K562 (cell line): ENCODE data around the gene TAF1A. TPM values are rescaled to one million over a fixed set of nuclear protein-coding genes. Genes with fewer than 3 reads are reported as not detected.

Source experiments
- GMEB1 ChIP-seq: fragments of 250-450 bp; sonication (Bioruptor Pico); IDR thresholded peaks from 2 replicates; pipeline ENCODE4 v1.4.0; 2020; ENCODE audit warnings: mild to moderate bottlenecking
- HIVEP1 ChIP-seq: fragments of 250-450 bp; sonication (Bioruptor Pico); IDR thresholded peaks from 2 replicates; pipeline ENCODE4 v1.4.0; 2020; ENCODE audit warnings: mild to moderate bottlenecking
- MAFK ChIP-seq: IDR thresholded peaks from 2 replicates; pipeline ENCODE4 v1.6.1; 2011; ENCODE audit warnings: low read length, improper control_type of control experiment
- MBD2 ChIP-seq: sonication (generic); IDR thresholded peaks from 2 replicates; pipeline ENCODE4 v1.6.1; 2016; ENCODE audit warnings: low read depth, borderline replicate concordance
- PML ChIP-seq: IDR thresholded peaks from 2 replicates; pipeline ENCODE4 v1.6.1; 2012; ENCODE audit warnings: low read length, inconsistent platforms
- RB1 ChIP-seq: fragments of 450-650 bp; IDR thresholded peaks from 2 replicates; pipeline ENCODE4 v1.6.1; 2017; ENCODE audit warnings: low read depth, mild to moderate bottlenecking
- ZNF175 ChIP-seq: fragments of 200-800 bp; sonication (Bioruptor generic); IDR thresholded peaks from 2 replicates; pipeline ENCODE4 v1.6.1; 2016; ENCODE audit warnings: low read depth, mild to moderate bottlenecking, missing genetic modification characterization, missing compliant biosample characterization
- polyA plus RNA-seq, 8 experiments: library from polyadenylated mRNA; depleted of rRNA in 4 of 8; stranded (reverse) in 5 of 8; unstranded in 3 of 8; fragments of >200 nt; fragmentation: Nextera tagmentation in 2 of 8; fragmentation: Illumina TruSeq in 1 of 8; extraction: Ambion mirVana in 2 of 8; extraction: Trizol in 1 of 8; gene quantifications; 2 replicates each; pipeline versions ENCODE4 v1.2.1 to v1.2.3, GENCODE V29; 2011 to 2014; ENCODE audit warnings: inconsistent platforms in 1 of 8, missing spikeins in 1 of 8
- total RNA-seq, 7 experiments: library from RNA; depleted of rRNA in 6 of 7; stranded (reverse); fragments of >200 nt in 6 of 7; fragmentation: Illumina TruSeq in 2 of 7; extraction: Trizol in 2 of 7; gene quantifications; 2 replicates each; pipeline versions ENCODE4 v1.2.1 to v1.2.3, GENCODE V29; 2011 to 2021; ENCODE audit warnings: low replicate concordance in 1 of 7
- TF ChIP-seq, protein P1 (sequence below), 2 experiments: fragments of 450-650 bp; IDR thresholded peaks; 2 replicates each; pipeline ENCODE4 v1.6.1; 2018; ENCODE audit warnings: mild to moderate bottlenecking in 2 of 2, low read depth in 1 of 2; ENCODE audit not compliant: partially characterized antibody in 2 of 2
- TF ChIP-seq, protein P2 (sequence below): fragments of 200-800 bp; sonication (Bioruptor generic); IDR thresholded peaks from 2 replicates; pipeline ENCODE4 v1.6.1; 2016; ENCODE audit warnings: missing genetic modification characterization, missing compliant biosample characterization

TAF1A gene
- total and polyA plus RNA-seq, 9 of the 15 experiments (the other 6 are each of a cell fraction or from before 2014, with no cell fraction given) = 17.8 to 36.8 (median 25.3) TPM

- TF ChIP-seq, protein P1, sequence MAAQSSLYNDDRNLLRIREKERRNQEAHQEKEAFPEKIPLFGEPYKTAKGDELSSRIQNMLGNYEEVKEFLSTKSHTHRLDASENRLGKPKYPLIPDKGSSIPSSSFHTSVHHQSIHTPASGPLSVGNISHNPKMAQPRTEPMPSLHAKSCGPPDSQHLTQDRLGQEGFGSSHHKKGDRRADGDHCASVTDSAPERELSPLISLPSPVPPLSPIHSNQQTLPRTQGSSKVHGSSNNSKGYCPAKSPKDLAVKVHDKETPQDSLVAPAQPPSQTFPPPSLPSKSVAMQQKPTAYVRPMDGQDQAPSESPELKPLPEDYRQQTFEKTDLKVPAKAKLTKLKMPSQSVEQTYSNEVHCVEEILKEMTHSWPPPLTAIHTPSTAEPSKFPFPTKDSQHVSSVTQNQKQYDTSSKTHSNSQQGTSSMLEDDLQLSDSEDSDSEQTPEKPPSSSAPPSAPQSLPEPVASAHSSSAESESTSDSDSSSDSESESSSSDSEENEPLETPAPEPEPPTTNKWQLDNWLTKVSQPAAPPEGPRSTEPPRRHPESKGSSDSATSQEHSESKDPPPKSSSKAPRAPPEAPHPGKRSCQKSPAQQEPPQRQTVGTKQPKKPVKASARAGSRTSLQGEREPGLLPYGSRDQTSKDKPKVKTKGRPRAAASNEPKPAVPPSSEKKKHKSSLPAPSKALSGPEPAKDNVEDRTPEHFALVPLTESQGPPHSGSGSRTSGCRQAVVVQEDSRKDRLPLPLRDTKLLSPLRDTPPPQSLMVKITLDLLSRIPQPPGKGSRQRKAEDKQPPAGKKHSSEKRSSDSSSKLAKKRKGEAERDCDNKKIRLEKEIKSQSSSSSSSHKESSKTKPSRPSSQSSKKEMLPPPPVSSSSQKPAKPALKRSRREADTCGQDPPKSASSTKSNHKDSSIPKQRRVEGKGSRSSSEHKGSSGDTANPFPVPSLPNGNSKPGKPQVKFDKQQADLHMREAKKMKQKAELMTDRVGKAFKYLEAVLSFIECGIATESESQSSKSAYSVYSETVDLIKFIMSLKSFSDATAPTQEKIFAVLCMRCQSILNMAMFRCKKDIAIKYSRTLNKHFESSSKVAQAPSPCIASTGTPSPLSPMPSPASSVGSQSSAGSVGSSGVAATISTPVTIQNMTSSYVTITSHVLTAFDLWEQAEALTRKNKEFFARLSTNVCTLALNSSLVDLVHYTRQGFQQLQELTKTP (IDR thresholded peaks at IDR 0.05; ENCODE audit: low read depth in 1 of 2, partially characterized antibody in 2 of 2) = no peak
- TF ChIP-seq, protein P2, sequence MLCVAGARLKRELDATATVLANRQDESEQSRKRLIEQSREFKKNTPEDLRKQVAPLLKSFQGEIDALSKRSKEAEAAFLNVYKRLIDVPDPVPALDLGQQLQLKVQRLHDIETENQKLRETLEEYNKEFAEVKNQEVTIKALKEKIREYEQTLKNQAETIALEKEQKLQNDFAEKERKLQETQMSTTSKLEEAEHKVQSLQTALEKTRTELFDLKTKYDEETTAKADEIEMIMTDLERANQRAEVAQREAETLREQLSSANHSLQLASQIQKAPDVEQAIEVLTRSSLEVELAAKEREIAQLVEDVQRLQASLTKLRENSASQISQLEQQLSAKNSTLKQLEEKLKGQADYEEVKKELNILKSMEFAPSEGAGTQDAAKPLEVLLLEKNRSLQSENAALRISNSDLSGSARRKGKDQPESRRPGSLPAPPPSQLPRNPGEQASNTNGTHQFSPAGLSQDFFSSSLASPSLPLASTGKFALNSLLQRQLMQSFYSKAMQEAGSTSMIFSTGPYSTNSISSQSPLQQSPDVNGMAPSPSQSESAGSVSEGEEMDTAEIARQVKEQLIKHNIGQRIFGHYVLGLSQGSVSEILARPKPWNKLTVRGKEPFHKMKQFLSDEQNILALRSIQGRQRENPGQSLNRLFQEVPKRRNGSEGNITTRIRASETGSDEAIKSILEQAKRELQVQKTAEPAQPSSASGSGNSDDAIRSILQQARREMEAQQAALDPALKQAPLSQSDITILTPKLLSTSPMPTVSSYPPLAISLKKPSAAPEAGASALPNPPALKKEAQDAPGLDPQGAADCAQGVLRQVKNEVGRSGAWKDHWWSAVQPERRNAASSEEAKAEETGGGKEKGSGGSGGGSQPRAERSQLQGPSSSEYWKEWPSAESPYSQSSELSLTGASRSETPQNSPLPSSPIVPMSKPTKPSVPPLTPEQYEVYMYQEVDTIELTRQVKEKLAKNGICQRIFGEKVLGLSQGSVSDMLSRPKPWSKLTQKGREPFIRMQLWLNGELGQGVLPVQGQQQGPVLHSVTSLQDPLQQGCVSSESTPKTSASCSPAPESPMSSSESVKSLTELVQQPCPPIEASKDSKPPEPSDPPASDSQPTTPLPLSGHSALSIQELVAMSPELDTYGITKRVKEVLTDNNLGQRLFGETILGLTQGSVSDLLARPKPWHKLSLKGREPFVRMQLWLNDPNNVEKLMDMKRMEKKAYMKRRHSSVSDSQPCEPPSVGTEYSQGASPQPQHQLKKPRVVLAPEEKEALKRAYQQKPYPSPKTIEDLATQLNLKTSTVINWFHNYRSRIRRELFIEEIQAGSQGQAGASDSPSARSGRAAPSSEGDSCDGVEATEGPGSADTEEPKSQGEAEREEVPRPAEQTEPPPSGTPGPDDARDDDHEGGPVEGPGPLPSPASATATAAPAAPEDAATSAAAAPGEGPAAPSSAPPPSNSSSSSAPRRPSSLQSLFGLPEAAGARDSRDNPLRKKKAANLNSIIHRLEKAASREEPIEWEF = no peak
- TF ChIP-seq MAFK (no peak), HIVEP1 (CRISPR knock-in tag) (no peak), MBD2 (no peak), ZNF175 (CRISPR knock-in tag) (no peak), RB1 (peak; percentile 70; the same call in 1 of the 2 replicates), PML (peak; percentile 60; the same call in 1 of the 2 replicates), GMEB1 (CRISPR knock-in tag) (no peak)
Measured at GRCh38 chr1:222618001-222618879, 28.5 kb upstream of the TAF1A start, which contains the start of gene MIA3 (continued).
